H9 (cell line): ENCODE measurements around the gene BUB1. TPM values are rescaled to one million over a fixed set of nuclear protein-coding genes. Genes with fewer than 3 reads are reported as not detected.
"Not testable (repeated sequence)": the region's sequence is repeated elsewhere in the genome, so short reads cannot be mapped to it uniquely, and the experiment has no call there.

Source experiments
- DNase-seq: peaks from one replicate; pipeline ENCODE4 v3.0.0-alpha.2; 2017
- H2AFZ ChIP-seq: one replicate; pipeline ENCODE4 v1.6.1; 2013; ENCODE audit warnings: mild to moderate bottlenecking, low read length, control low read depth, moderate library complexity
- H2AK5ac ChIP-seq: 2 replicates; pipeline ENCODE4 v1.6.1; 2013; ENCODE audit warnings: low read length, control low read depth, mixed read lengths; ENCODE audit not compliant: insufficient read length
- H2BK120ac ChIP-seq: one replicate; pipeline ENCODE4 v1.6.1; 2013; ENCODE audit warnings: low read depth, mild to moderate bottlenecking, low read length, control low read depth, inconsistent platforms; ENCODE audit not compliant: poor library complexity, severe bottlenecking
- H2BK12ac ChIP-seq: 2 replicates; pipeline ENCODE4 v1.6.1; 2013; ENCODE audit warnings: low read length, control low read depth, mixed read lengths, low read depth; ENCODE audit not compliant: insufficient read length
- H2BK15ac ChIP-seq: 2 replicates; pipeline ENCODE4 v1.6.1; 2013; ENCODE audit warnings: low read depth, low read length, control low read depth
- H2BK20ac ChIP-seq: one replicate; pipeline ENCODE4 v1.6.1; 2013; ENCODE audit warnings: low read depth, mild to moderate bottlenecking, low read length, control low read depth, inconsistent platforms; ENCODE audit not compliant: poor library complexity, severe bottlenecking
- H2BK5ac ChIP-seq: 2 replicates; pipeline ENCODE4 v1.6.1; 2013; ENCODE audit warnings: low read length, control low read depth, mixed read lengths; ENCODE audit not compliant: insufficient read length
- H3K14ac ChIP-seq: 2 replicates; pipeline ENCODE4 v1.6.1; 2013; ENCODE audit warnings: low read length, control low read depth; ENCODE audit not compliant: insufficient read depth
- H3K18ac ChIP-seq: 2 replicates; pipeline ENCODE4 v1.6.1; 2013; ENCODE audit warnings: low read depth, mild to moderate bottlenecking, mixed read lengths, low read length, control low read depth; ENCODE audit not compliant: insufficient read length
- H3K23ac ChIP-seq: 2 replicates; pipeline ENCODE4 v1.6.1; 2013; ENCODE audit warnings: low read length, control low read depth, mixed read lengths, low read depth; ENCODE audit not compliant: insufficient read length
- H3K23me2 ChIP-seq: 2 replicates; pipeline ENCODE4 v1.6.1; 2013; ENCODE audit warnings: low read depth, mild to moderate bottlenecking, mixed read lengths, low read length, control low read depth; ENCODE audit not compliant: insufficient read length, poor library complexity, severe bottlenecking
- H3K27ac ChIP-seq: 2 replicates; pipeline ENCODE4 v1.5.1; 2013; ENCODE audit warnings: low read length, control low read depth, mixed read lengths, low read depth; ENCODE audit not compliant: insufficient read length
- H3K27me3 ChIP-seq: 2 replicates; pipeline ENCODE4 v1.6.1; 2013; ENCODE audit warnings: low read length, control low read depth, inconsistent platforms; ENCODE audit not compliant: insufficient read depth
- H3K4ac ChIP-seq: 2 replicates; pipeline ENCODE4 v1.6.1; 2013; ENCODE audit warnings: low read depth, mild to moderate bottlenecking, control low read depth, inconsistent platforms, low read length, moderate library complexity
- H3K4me1 ChIP-seq: 2 replicates; pipeline ENCODE4 v1.6.1; 2013; ENCODE audit warnings: low read length, control low read depth, inconsistent platforms; ENCODE audit not compliant: insufficient read depth
- H3K4me2 ChIP-seq: 2 replicates; pipeline ENCODE4 v1.6.1; 2013; ENCODE audit warnings: low read length, control low read depth, mixed read lengths; ENCODE audit not compliant: insufficient read length, insufficient read depth
- H3K56ac ChIP-seq: 2 replicates; pipeline ENCODE4 v1.6.1; 2013; ENCODE audit warnings: low read depth, mild to moderate bottlenecking, mixed read lengths, low read length, control low read depth; ENCODE audit not compliant: insufficient read length
- H3K79me1 ChIP-seq: 2 replicates; pipeline ENCODE4 v1.6.1; 2013; ENCODE audit warnings: low read depth, mild to moderate bottlenecking, moderate library complexity, low read length, control low read depth, inconsistent platforms; ENCODE audit not compliant: insufficient read depth, poor library complexity, severe bottlenecking
- H3K79me2 ChIP-seq: 2 replicates; pipeline ENCODE4 v1.6.1; 2013; ENCODE audit warnings: low read length, control low read depth, inconsistent platforms; ENCODE audit not compliant: insufficient read depth
- H3K9ac ChIP-seq: 2 replicates; pipeline ENCODE4 v1.6.1; 2013; ENCODE audit warnings: low read length, control low read depth, mixed read lengths; ENCODE audit not compliant: insufficient read length; ENCODE audit errors: extremely low read depth
- H3K9me3 ChIP-seq: one replicate; pipeline ENCODE4 v1.6.1; 2013; ENCODE audit warnings: low read depth, low read length, inconsistent platforms; ENCODE audit not compliant: control insufficient read depth
- H3T11ph ChIP-seq: one replicate; pipeline ENCODE4 v1.6.1; 2013; ENCODE audit warnings: mild to moderate bottlenecking, low read length, control low read depth, inconsistent platforms
- H4K20me1 ChIP-seq: one replicate; pipeline ENCODE4 v1.6.1; 2013; ENCODE audit not compliant: control insufficient read depth, insufficient read length, insufficient read depth
- H4K5ac ChIP-seq: 2 replicates; pipeline ENCODE4 v1.6.1; 2013; ENCODE audit warnings: low read depth, mild to moderate bottlenecking, mixed read lengths, low read length, control low read depth; ENCODE audit not compliant: insufficient read length
- H4K8ac ChIP-seq: replicated peaks from 2 replicates; pipeline ENCODE4 v1.6.1; 2013; ENCODE audit warnings: low read length, control low read depth, mixed read lengths, low read depth; ENCODE audit not compliant: insufficient read length
- H4K91ac ChIP-seq: 2 replicates; pipeline ENCODE4 v1.6.1; 2013; ENCODE audit warnings: low read depth, mild to moderate bottlenecking, moderate library complexity, mixed read lengths, low read length, control low read depth; ENCODE audit not compliant: insufficient read length
- H3K27ac Mint-ChIP-seq, 3 experiments: 2 replicates in 2 of 3; 3 replicates in 1 of 3; pipeline ENCODE4 v1.8.0; 2020 to 2021; ENCODE audit warnings: mixed read lengths in 3 of 3, mild to moderate bottlenecking in 1 of 3, moderate library complexity in 1 of 3
- H3K27me3 Mint-ChIP-seq: 2 replicates; pipeline ENCODE4 v1.8.0; 2021; ENCODE audit warnings: low read depth, mild to moderate bottlenecking, moderate library complexity, mixed read lengths
- H3K36me3 Mint-ChIP-seq, 3 experiments: 2 replicates in 2 of 3; 3 replicates in 1 of 3; pipeline ENCODE4 v1.8.0; 2020 to 2021; ENCODE audit warnings: low read depth in 3 of 3, mixed read lengths in 3 of 3; ENCODE audit not compliant: insufficient read depth in 1 of 3
- H3K4me1 Mint-ChIP-seq, 2 experiments: 2 replicates each; pipeline ENCODE4 v1.8.0; 2020; ENCODE audit warnings: mixed read lengths in 2 of 2
- H3K4me3 Mint-ChIP-seq, 2 experiments: 2 replicates in 1 of 2; 3 replicates in 1 of 2; pipeline ENCODE4 v1.8.0; 2020 to 2021; ENCODE audit warnings: mild to moderate bottlenecking in 2 of 2, mixed read lengths in 2 of 2, moderate library complexity in 1 of 2
- H3K9me3 Mint-ChIP-seq, 2 experiments: 2 replicates in 1 of 2; 3 replicates in 1 of 2; pipeline ENCODE4 v1.8.0; 2020; ENCODE audit warnings: mild to moderate bottlenecking in 2 of 2, mixed read lengths in 2 of 2, moderate library complexity in 1 of 2
- WGBS: extraction: QIAGEN DNeasy Blood & Tissue Kit; methylation state at CpG from one replicate; pipeline ENCODE4 v1.1.7; 2013; ENCODE audit warnings: missing lambda C conversion rate, low lambda C conversion rate, mixed read lengths; ENCODE audit not compliant: insufficient read length; ENCODE audit errors: extremely low coverage; 5-methylcytosine and 5-hydroxymethylcytosine counted together
- total RNA-seq: library from RNA; stranded (reverse); gene quantifications from 2 replicates; pipeline ENCODE4 v1.2.1, GENCODE V29; 2021

BUB1 gene
- total RNA-seq, 1 experiment from 2014 or later, result 144 TPM

- H3K23me2 ChIP-seq, H3K18ac ChIP-seq, H2AFZ ChIP-seq, H3K4ac ChIP-seq, H2BK12ac ChIP-seq, H3K27me3 ChIP-seq, H2BK20ac ChIP-seq, H3K79me1 ChIP-seq, H3K9me3 Mint-ChIP-seq, H3K4me2 ChIP-seq, H4K20me1 ChIP-seq, H3K14ac ChIP-seq, H4K91ac ChIP-seq, H2BK5ac ChIP-seq, H2AK5ac ChIP-seq, H4K8ac ChIP-seq, H3K27ac ChIP-seq, H3K9me3 ChIP-seq, H3T11ph ChIP-seq, H3K27ac Mint-ChIP-seq, H3K23ac ChIP-seq, H3K56ac ChIP-seq, H2BK120ac ChIP-seq, H4K5ac ChIP-seq, DNase-seq, H3K4me1 ChIP-seq, H3K79me2 ChIP-seq, H3K4me3 Mint-ChIP-seq, H2BK15ac ChIP-seq, H3K9ac ChIP-seq: not testable (repeated sequence)
- no CpG with 5 or more reads among the region's 5 CpGs for WGBS
- Mint-ChIP-seq H3K27me3 (peaks cover 15% of the 10 kb centered on the region), H3K4me1 (peaks cover 31 to 39% of the 10 kb centered on the region in 2 experiments), H3K36me3 (peaks cover 5 to 19% (median 6%) of the 10 kb centered on the region in 3 experiments; a peak in 6 of 7 replicates)
Measured at GRCh38 chr2:110695146-110695898, 17.5 kb upstream of the BUB1 start.
